Measurements from ENCODE around the gene CTF1.

DNA sequence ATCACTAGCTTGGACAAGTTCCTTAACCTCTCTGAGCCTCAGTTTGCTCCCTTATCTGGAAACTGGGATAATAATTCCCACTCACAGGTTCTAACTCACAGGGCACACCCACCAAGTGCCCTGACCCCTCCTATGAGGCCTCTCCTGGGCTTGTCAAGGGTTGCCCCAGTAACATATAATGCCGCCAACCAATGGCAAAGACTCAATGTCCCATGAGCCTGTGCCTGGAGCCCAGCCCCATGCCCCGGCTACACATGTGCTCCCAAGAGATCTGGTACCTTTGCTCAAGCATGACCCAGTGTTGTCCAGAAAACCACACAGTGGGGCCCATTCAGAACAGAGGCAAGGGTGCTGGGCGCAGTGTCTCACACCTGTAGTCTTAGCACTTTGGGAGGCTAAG is 18.4 kb downstream of the CTF1 start:
- no peak for TF ChIP-seq EZH2 (IDR thresholded peaks at IDR 0.05; ENCODE audit: borderline replicate concordance, control insufficient read depth, low read depth, low read length)
- no peak for TF ChIP-seq RFX5 (IDR thresholded peaks at IDR 0.05; ENCODE audit: low read depth, low read length)
- no peak for TF ChIP-seq NRF1 (conservative IDR thresholded peaks at IDR 0.05; ENCODE audit: low read depth, low read length)
- TF ChIP-seq, protein P1, sequence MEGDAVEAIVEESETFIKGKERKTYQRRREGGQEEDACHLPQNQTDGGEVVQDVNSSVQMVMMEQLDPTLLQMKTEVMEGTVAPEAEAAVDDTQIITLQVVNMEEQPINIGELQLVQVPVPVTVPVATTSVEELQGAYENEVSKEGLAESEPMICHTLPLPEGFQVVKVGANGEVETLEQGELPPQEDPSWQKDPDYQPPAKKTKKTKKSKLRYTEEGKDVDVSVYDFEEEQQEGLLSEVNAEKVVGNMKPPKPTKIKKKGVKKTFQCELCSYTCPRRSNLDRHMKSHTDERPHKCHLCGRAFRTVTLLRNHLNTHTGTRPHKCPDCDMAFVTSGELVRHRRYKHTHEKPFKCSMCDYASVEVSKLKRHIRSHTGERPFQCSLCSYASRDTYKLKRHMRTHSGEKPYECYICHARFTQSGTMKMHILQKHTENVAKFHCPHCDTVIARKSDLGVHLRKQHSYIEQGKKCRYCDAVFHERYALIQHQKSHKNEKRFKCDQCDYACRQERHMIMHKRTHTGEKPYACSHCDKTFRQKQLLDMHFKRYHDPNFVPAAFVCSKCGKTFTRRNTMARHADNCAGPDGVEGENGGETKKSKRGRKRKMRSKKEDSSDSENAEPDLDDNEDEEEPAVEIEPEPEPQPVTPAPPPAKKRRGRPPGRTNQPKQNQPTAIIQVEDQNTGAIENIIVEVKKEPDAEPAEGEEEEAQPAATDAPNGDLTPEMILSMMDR (IDR thresholded peaks at IDR 0.05 in 2 of 3, conservative IDR thresholded peaks at IDR 0.05 in 1 of 3; ENCODE audit: control insufficient read depth in 2 of 3, extremely low read depth in 1 of 3, insufficient read depth in 1 of 3, low read depth in 3 of 3, low read length in 3 of 3), result no peak
- TF ChIP-seq CBX5 (IDR thresholded peaks at IDR 0.05; ENCODE audit: low read depth), result no peak
- TF ChIP-seq, protein P2, sequence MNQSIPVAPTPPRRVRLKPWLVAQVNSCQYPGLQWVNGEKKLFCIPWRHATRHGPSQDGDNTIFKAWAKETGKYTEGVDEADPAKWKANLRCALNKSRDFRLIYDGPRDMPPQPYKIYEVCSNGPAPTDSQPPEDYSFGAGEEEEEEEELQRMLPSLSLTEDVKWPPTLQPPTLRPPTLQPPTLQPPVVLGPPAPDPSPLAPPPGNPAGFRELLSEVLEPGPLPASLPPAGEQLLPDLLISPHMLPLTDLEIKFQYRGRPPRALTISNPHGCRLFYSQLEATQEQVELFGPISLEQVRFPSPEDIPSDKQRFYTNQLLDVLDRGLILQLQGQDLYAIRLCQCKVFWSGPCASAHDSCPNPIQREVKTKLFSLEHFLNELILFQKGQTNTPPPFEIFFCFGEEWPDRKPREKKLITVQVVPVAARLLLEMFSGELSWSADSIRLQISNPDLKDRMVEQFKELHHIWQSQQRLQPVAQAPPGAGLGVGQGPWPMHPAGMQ (IDR thresholded peaks at IDR 0.05; ENCODE audit: borderline replicate concordance), result no peak
- TF ChIP-seq, protein P3, sequence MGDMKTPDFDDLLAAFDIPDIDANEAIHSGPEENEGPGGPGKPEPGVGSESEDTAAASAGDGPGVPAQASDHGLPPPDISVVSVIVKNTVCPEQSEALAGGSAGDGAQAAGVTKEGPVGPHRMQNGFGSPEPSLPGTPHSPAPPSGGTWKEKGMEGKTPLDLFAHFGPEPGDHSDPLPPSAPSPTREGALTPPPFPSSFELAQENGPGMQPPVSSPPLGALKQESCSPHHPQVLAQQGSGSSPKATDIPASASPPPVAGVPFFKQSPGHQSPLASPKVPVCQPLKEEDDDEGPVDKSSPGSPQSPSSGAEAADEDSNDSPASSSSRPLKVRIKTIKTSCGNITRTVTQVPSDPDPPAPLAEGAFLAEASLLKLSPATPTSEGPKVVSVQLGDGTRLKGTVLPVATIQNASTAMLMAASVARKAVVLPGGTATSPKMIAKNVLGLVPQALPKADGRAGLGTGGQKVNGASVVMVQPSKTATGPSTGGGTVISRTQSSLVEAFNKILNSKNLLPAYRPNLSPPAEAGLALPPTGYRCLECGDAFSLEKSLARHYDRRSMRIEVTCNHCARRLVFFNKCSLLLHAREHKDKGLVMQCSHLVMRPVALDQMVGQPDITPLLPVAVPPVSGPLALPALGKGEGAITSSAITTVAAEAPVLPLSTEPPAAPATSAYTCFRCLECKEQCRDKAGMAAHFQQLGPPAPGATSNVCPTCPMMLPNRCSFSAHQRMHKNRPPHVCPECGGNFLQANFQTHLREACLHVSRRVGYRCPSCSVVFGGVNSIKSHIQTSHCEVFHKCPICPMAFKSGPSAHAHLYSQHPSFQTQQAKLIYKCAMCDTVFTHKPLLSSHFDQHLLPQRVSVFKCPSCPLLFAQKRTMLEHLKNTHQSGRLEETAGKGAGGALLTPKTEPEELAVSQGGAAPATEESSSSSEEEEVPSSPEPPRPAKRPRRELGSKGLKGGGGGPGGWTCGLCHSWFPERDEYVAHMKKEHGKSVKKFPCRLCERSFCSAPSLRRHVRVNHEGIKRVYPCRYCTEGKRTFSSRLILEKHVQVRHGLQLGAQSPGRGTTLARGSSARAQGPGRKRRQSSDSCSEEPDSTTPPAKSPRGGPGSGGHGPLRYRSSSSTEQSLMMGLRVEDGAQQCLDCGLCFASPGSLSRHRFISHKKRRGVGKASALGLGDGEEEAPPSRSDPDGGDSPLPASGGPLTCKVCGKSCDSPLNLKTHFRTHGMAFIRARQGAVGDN (IDR thresholded peaks at IDR 0.05), result no peak
- TF ChIP-seq, protein P4, sequence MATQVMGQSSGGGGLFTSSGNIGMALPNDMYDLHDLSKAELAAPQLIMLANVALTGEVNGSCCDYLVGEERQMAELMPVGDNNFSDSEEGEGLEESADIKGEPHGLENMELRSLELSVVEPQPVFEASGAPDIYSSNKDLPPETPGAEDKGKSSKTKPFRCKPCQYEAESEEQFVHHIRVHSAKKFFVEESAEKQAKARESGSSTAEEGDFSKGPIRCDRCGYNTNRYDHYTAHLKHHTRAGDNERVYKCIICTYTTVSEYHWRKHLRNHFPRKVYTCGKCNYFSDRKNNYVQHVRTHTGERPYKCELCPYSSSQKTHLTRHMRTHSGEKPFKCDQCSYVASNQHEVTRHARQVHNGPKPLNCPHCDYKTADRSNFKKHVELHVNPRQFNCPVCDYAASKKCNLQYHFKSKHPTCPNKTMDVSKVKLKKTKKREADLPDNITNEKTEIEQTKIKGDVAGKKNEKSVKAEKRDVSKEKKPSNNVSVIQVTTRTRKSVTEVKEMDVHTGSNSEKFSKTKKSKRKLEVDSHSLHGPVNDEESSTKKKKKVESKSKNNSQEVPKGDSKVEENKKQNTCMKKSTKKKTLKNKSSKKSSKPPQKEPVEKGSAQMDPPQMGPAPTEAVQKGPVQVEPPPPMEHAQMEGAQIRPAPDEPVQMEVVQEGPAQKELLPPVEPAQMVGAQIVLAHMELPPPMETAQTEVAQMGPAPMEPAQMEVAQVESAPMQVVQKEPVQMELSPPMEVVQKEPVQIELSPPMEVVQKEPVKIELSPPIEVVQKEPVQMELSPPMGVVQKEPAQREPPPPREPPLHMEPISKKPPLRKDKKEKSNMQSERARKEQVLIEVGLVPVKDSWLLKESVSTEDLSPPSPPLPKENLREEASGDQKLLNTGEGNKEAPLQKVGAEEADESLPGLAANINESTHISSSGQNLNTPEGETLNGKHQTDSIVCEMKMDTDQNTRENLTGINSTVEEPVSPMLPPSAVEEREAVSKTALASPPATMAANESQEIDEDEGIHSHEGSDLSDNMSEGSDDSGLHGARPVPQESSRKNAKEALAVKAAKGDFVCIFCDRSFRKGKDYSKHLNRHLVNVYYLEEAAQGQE (IDR thresholded peaks at IDR 0.05; ENCODE audit: low read depth, low read length), result no peak
- TF ChIP-seq, protein P5, sequence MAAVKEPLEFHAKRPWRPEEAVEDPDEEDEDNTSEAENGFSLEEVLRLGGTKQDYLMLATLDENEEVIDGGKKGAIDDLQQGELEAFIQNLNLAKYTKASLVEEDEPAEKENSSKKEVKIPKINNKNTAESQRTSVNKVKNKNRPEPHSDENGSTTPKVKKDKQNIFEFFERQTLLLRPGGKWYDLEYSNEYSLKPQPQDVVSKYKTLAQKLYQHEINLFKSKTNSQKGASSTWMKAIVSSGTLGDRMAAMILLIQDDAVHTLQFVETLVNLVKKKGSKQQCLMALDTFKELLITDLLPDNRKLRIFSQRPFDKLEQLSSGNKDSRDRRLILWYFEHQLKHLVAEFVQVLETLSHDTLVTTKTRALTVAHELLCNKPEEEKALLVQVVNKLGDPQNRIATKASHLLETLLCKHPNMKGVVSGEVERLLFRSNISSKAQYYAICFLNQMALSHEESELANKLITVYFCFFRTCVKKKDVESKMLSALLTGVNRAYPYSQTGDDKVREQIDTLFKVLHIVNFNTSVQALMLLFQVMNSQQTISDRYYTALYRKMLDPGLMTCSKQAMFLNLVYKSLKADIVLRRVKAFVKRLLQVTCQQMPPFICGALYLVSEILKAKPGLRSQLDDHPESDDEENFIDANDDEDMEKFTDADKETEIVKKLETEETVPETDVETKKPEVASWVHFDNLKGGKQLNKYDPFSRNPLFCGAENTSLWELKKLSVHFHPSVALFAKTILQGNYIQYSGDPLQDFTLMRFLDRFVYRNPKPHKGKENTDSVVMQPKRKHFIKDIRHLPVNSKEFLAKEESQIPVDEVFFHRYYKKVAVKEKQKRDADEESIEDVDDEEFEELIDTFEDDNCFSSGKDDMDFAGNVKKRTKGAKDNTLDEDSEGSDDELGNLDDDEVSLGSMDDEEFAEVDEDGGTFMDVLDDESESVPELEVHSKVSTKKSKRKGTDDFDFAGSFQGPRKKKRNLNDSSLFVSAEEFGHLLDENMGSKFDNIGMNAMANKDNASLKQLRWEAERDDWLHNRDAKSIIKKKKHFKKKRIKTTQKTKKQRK (IDR thresholded peaks at IDR 0.05; ENCODE audit: low read depth, low read length), result no peak

Data from GM12878 (cell line).